Body of pancreas (tissue), 4 donors: ENCODE data around the gene PRKAA2.

Source experiments
- POLR2A ChIP-seq, 3 donors: fragments of 450-650 bp; IDR thresholded peaks; one replicate each; pipeline ENCODE4 v1.6.1; 2016; ENCODE audit warnings: antibody characterized with exemption in 3 of 3, mild to moderate bottlenecking in 2 of 3
- TF ChIP-seq, protein P1 (sequence below), 7 experiments: fragments of 450-650 bp in 4 of 7; fragments of 200-600 bp in 3 of 7; sonication (generic) in 3 of 7; IDR thresholded peaks; one replicate each; pipeline ENCODE4 v1.5.1; 2016 to 2019; ENCODE audit warnings: antibody characterized with exemption in 7 of 7

DNA sequence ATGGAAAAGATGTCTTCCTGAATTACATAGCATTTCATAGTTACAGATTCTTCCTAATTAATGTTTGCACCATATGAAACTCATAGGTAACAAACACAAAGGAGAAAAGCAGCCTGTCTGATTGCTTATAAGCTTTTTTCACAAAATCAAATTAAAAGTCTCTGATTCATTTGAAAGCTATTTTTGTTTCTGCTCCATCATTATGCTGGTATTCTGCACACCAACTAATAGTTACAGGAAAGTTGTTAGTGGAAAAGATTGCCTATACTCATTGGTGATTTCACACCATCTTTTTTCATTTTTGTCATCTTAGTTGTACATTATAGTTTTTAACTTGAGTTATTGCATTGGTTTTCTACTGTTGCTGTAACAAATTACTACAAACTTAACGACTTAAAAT lies 70.0 kb downstream of the PRKAA2 start:
- TF ChIP-seq, protein P1, sequence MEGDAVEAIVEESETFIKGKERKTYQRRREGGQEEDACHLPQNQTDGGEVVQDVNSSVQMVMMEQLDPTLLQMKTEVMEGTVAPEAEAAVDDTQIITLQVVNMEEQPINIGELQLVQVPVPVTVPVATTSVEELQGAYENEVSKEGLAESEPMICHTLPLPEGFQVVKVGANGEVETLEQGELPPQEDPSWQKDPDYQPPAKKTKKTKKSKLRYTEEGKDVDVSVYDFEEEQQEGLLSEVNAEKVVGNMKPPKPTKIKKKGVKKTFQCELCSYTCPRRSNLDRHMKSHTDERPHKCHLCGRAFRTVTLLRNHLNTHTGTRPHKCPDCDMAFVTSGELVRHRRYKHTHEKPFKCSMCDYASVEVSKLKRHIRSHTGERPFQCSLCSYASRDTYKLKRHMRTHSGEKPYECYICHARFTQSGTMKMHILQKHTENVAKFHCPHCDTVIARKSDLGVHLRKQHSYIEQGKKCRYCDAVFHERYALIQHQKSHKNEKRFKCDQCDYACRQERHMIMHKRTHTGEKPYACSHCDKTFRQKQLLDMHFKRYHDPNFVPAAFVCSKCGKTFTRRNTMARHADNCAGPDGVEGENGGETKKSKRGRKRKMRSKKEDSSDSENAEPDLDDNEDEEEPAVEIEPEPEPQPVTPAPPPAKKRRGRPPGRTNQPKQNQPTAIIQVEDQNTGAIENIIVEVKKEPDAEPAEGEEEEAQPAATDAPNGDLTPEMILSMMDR (IDR thresholded peaks at IDR 0.05): no peak
- no peak for TF ChIP-seq POLR2A (IDR thresholded peaks at IDR 0.05)
